ENCODE measurements around the gene KIF5A.

The KIF5A gene

GRCh38 chr12:57609781-57610553, 60.1 kb downstream of the KIF5A start:
- no peak for TF ChIP-seq CTCF (IDR thresholded peaks at IDR 0.05; ENCODE audit: low read depth, low read length)
- no peak for DNase-seq (ENCODE audit: extremely low read depth, low read depth)

GRCh38 chr12:57610554-57611107, 60.8 kb downstream of the KIF5A start:
- DNase-seq (ENCODE audit: extremely low read depth, low read depth), result no peak

GRCh38 chr12:57611108-57611826, 61.4 kb downstream of the KIF5A start, which contains the start of gene ARHGEF25:
Gene ARHGEF25 (plus strand): TSS chr12:57611435. CDS start chr12:57611895, 460 bp downstream.
- DNase-seq (ENCODE audit: extremely low read depth, low read depth), result no peak
- no peak for TF ChIP-seq CTCF (IDR thresholded peaks at IDR 0.05; ENCODE audit: low read depth, low read length)

More at GRCh38 chr12:57610554-57611107, 60.8 kb downstream of the KIF5A start:
- no peak for TF ChIP-seq CTCF (IDR thresholded peaks at IDR 0.05; ENCODE audit: low read depth, low read length)

- DNase-seq (ENCODE audit: extremely low read depth, low read depth), result no peak
- TF ChIP-seq CTCF (IDR thresholded peaks at IDR 0.05; ENCODE audit: low read depth, low read length), result no peak
These were observed 62.2 kb downstream of the KIF5A start for GRCh38 chr12:57611827-57612710.

- no peak for DNase-seq (ENCODE audit: extremely low read depth, low read depth)
- TF ChIP-seq CTCF (IDR thresholded peaks at IDR 0.05; ENCODE audit: low read depth, low read length), result no peak
These were observed 63.0 kb downstream of the KIF5A start for GRCh38 chr12:57612711-57613426.

GRCh38 chr12:57613427-57614109, 63.7 kb downstream of the KIF5A start:
- TF ChIP-seq CTCF (IDR thresholded peaks at IDR 0.05; ENCODE audit: low read depth, low read length), result no peak
- DNase-seq (ENCODE audit: extremely low read depth, low read depth), result no peak
